PC-9 (cell line): ENCODE data around the gene LRRK1. TPM values are rescaled to one million over a fixed set of nuclear protein-coding genes. Genes with fewer than 3 reads are reported as not detected.

ENCODE experiments used
- BruUV-seq: library from RNA; stranded (reverse); fragments of 400-500 nt; replicated peaks from 2 replicates; lab custom pipeline; 2021; lab: Mats Ljungman, UMichigan
- CTCF ChIA-PET: fragments of 300-600 bp; sonication (Branson Sonifier 250); formaldehyde crosslinking; loops from one replicate; lab custom pipeline; 2022; ENCODE audit warnings: antibody characterized with exemption; lab: Charles Lee
- POLR2A ChIA-PET: fragments of 300-600 bp; sonication (Branson Sonifier 250); formaldehyde crosslinking; loops from one replicate; lab custom pipeline; 2022; ENCODE audit warnings: antibody characterized with exemption; ENCODE audit not compliant: unreplicated experiment; lab: Charles Lee
- DNase-seq, 2 experiments: peaks; one replicate each; pipeline versions ENCODE4 v3.0.0 to v3.0.0-alpha.2; 2015 to 2022; ENCODE audit warnings: mixed read lengths in 1 of 2
- H2AFZ ChIP-seq: fragments of 200-600 bp; sonication (generic); 2 replicates; pipeline ENCODE4 v1.8.1; 2017; ENCODE audit warnings: antibody characterized with exemption
- H3F3A ChIP-seq: fragments of 200-600 bp; sonication (generic); 2 replicates; pipeline ENCODE4 v1.8.1; 2017; ENCODE audit warnings: antibody characterized with exemption, mild to moderate bottlenecking, low read depth; ENCODE audit not compliant: insufficient read depth
- H3K27ac ChIP-seq: fragments of 200-600 bp; sonication (generic); 2 replicates; pipeline ENCODE4 v1.6.1; 2016; ENCODE audit warnings: mixed run types
- H3K27me3 ChIP-seq: fragments of 200-600 bp; sonication (generic); 2 replicates; pipeline ENCODE4 v1.6.1; 2016; ENCODE audit warnings: low read depth, mixed run types; ENCODE audit not compliant: insufficient read depth
- H3K36me3 ChIP-seq: fragments of 200-600 bp; sonication (generic); 2 replicates; pipeline ENCODE4 v1.6.1; 2016; ENCODE audit warnings: low read depth, mixed run types
- H3K4me1 ChIP-seq: fragments of 200-600 bp; sonication (generic); replicated peaks from 2 replicates; pipeline ENCODE4 v1.6.1; 2016; ENCODE audit warnings: mixed run types; ENCODE audit not compliant: insufficient read depth
- H3K4me2 ChIP-seq: fragments of 200-600 bp; sonication (generic); 2 replicates; pipeline ENCODE4 v1.6.1; 2017; ENCODE audit warnings: mixed run types
- H3K4me3 ChIP-seq: fragments of 200-600 bp; sonication (generic); 2 replicates; pipeline ENCODE4 v1.6.1; 2016; ENCODE audit warnings: mixed run types
- H3K79me2 ChIP-seq: fragments of 200-600 bp; sonication (generic); 2 replicates; pipeline ENCODE4 v1.6.1; 2017; ENCODE audit warnings: low read depth, mixed run types
- H3K9me2 ChIP-seq: fragments of 200-600 bp; sonication (generic); 2 replicates; pipeline ENCODE4 v1.8.1; 2017; ENCODE audit warnings: mild to moderate bottlenecking; ENCODE audit not compliant: insufficient read depth
- H3K9me3 ChIP-seq: fragments of 200-600 bp; sonication (generic); 2 replicates; pipeline ENCODE4 v1.8.1; 2016; ENCODE audit warnings: low read depth; ENCODE audit not compliant: insufficient read depth
- H4K20me1 ChIP-seq: fragments of 200-600 bp; sonication (generic); 2 replicates; pipeline ENCODE4 v1.8.1; 2017; ENCODE audit not compliant: insufficient read depth
- CTCF ChIP-seq: fragments of 200-600 bp; sonication (generic); conservative IDR thresholded peaks from 2 replicates; pipeline ENCODE4 v1.6.1; 2017; ENCODE audit warnings: mixed run types, antibody characterized with exemption, mild to moderate bottlenecking, moderate library complexity
- EZH2 ChIP-seq: fragments of 200-600 bp; sonication (generic); IDR thresholded peaks from 2 replicates; pipeline ENCODE4 v1.8.0; 2017; ENCODE audit warnings: antibody characterized with exemption, low read depth
- intact Hi-C: fragments of 100-400 bp; cut with micrococcal nuclease; formaldehyde crosslinking; loops from one replicate; pipeline ENCODE4 v1.10.0; 2022; ENCODE audit not compliant: unreplicated experiment
- total RNA-seq: library from RNA; stranded (reverse); gene quantifications from 2 replicates; pipeline ENCODE4 v1.2.3, GENCODE V29; 2021

The LRRK1 gene
- total RNA-seq, 1 experiment from 2014 or later, result 15.7 TPM

GRCh38 chr15:101048176-101048575 lies 129.0 kb downstream of the LRRK1 start:
- no peak overlapping the region for H3K27ac ChIP-seq
- ChIA-PET POLR2A (interaction anchor here (0.6 kb wide), 1 partner anchor 948 kb away, joined by 3 read pairs; no protein-coding TSS in a partner anchor), CTCF (no interaction called here)
- H3K79me2 ChIP-seq, result no peaks in the 10 kb centered on the region
- no peaks in the 10 kb centered on the region for H3K4me1 ChIP-seq
- no peaks in the 10 kb centered on the region for H3F3A ChIP-seq
- no peaks in the 10 kb centered on the region for H4K20me1 ChIP-seq
- H2AFZ ChIP-seq, result no peak overlapping the region
- no peak for DNase-seq
- no peaks in the 10 kb centered on the region for H3K27me3 ChIP-seq
- BruUV-seq, result no TSS peak
- H3K9me3 ChIP-seq, result no peaks in the 10 kb centered on the region
- no peak for TF ChIP-seq EZH2
- TF ChIP-seq CTCF, result no peak
- no peak overlapping the region for H3K4me2 ChIP-seq
- no peaks in the 10 kb centered on the region for H3K9me2 ChIP-seq
- no peaks in the 10 kb centered on the region for H3K36me3 ChIP-seq
- intact Hi-C loops, result no loop called here
- no peak overlapping the region for H3K4me3 ChIP-seq

GRCh38 chr15:101048581-101049030 lies 129.4 kb downstream of the LRRK1 start:
- no peak for DNase-seq
- Histone ChIP-seq H2AFZ (no peak overlapping the region), H3K9me3 (no peaks in the 10 kb centered on the region), H3K79me2 (no peaks in the 10 kb centered on the region), H3K27ac (no peak overlapping the region), H3K4me3 (no peak overlapping the region), H3K36me3 (no peaks in the 10 kb centered on the region), H3K9me2 (no peaks in the 10 kb centered on the region), H3K4me2 (no peak overlapping the region), H4K20me1 (no peaks in the 10 kb centered on the region), H3K27me3 (no peaks in the 10 kb centered on the region), H3K4me1 (no peaks in the 10 kb centered on the region), H3F3A (no peaks in the 10 kb centered on the region)
- CTCF ChIA-PET, result no interaction called here
- intact Hi-C loops, result no loop called here
- POLR2A ChIA-PET, result no interaction called here
- BruUV-seq, result no TSS peak
- TF ChIP-seq CTCF (no peak), EZH2 (no peak)

DNA sequence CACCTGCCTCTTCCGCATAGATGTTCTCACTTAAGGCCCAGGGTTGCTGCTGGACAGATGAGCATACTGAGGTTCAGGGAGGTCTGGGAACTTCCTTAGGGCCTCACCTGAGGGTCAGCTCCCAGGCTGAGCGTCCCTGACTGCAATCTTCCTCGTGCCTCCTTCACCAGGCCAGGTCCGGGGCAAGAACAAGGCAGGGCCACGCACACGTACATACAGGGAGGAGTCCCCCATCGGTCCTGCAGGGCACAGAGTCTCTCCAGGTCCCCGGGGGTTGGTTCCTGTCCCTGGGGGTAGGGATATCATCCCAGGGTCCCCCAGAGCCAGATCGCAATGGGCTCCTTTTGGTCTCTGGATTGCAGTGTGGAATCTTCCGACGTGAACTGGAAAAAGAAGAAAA lies 130.1 kb downstream of the LRRK1 start:
- Histone ChIP-seq H3K9me2 (no peaks in the 10 kb centered on the region), H4K20me1 (no peaks in the 10 kb centered on the region), H2AFZ (no peak overlapping the region), H3K27me3 (no peaks in the 10 kb centered on the region), H3K36me3 (no peaks in the 10 kb centered on the region), H3K27ac (no peak overlapping the region), H3K4me3 (no peak overlapping the region), H3K9me3 (no peaks in the 10 kb centered on the region), H3K4me2 (no peak overlapping the region), H3K4me1 (no peaks in the 10 kb centered on the region), H3K79me2 (no peaks in the 10 kb centered on the region), H3F3A (no peaks in the 10 kb centered on the region)
- POLR2A ChIA-PET, result no interaction called here
- DNase-seq, result no peak
- CTCF ChIA-PET, result no interaction called here
- no TSS peak for BruUV-seq
- intact Hi-C loops, result no loop called here
- TF ChIP-seq CTCF (no peak), EZH2 (no peak)
